HCT116 (cell line): ENCODE results near the gene KSR2. TPM values are rescaled to one million over a fixed set of nuclear protein-coding genes. Genes with fewer than 3 reads are reported as not detected.

Source experiments
- ATAC-seq: fragments of 200-7000 bp; cut with Tn5 transposase; 2 replicates; pipeline ENCODE4 v1.9.1; 2020; ENCODE audit warnings: mild to moderate bottlenecking, moderate library complexity
- BruUV-seq: library from RNA; stranded (reverse); fragments of 400-500 nt; replicated peaks from 2 replicates; lab custom pipeline; 2021; lab: Mats Ljungman, UMichigan
- CTCF ChIA-PET: fragments of 300-600 bp; sonication (Branson Sonifier 250); formaldehyde crosslinking; loops from one replicate; lab custom pipeline; 2021; ENCODE audit warnings: antibody characterized with exemption; lab: Charles Lee
- POLR2A ChIA-PET: fragments of 300-600, 350-600 bp; sonication (Branson Sonifier 250); formaldehyde crosslinking; loops from one replicate; lab custom pipeline; 2021; ENCODE audit warnings: antibody characterized with exemption; lab: Charles Lee
- RAD21 ChIA-PET, 2 experiments: fragments of 300-600 bp; sonication (Branson Sonifier 250); formaldehyde crosslinking; loops; one replicate each; lab custom pipeline; 2023; ENCODE audit warnings: low total read pairs in 2 of 2; ENCODE audit not compliant: uncharacterized antibody in 2 of 2, unreplicated experiment in 2 of 2, low non-redundant PET in 1 of 2; lab: Charles Lee
- DNase-seq: peaks from one replicate; pipeline ENCODE4 v3.0.0-alpha.2; 2010; ENCODE audit warnings: low read depth, low spot score
- H2AFZ ChIP-seq: fragments of 200-600 bp; shearing (Covaris generic), sonication (generic); 2 replicates; pipeline ENCODE4 v1.6.1; 2017; ENCODE audit warnings: low read depth, mixed run types, mixed read lengths, antibody characterized with exemption, low read length; ENCODE audit not compliant: poor library complexity, severe bottlenecking
- H3K27ac ChIP-seq: 2 replicates; pipeline ENCODE4 v1.5.1; 2012; ENCODE audit warnings: low read depth, low read length
- H3K27me3 ChIP-seq: fragments of 200-600 bp; sonication (generic); 2 replicates; pipeline ENCODE4 v1.6.1; 2016; ENCODE audit warnings: mixed run types, low read length, mixed read lengths; ENCODE audit not compliant: insufficient read depth
- H3K36me3 ChIP-seq, 2 experiments: fragments of 200-500 bp in 1 of 2; fragments of 200-600 bp in 1 of 2; sonication (Bioruptor generic) in 1 of 2; sonication (generic) in 1 of 2; 2 replicates each; pipeline versions ENCODE4 v1.5.1 to v1.6.1; 2014 to 2016; ENCODE audit warnings: low read length in 2 of 2, inconsistent platforms in 1 of 2, mixed read lengths in 1 of 2, mixed run types in 1 of 2; ENCODE audit not compliant: insufficient read depth in 2 of 2, control insufficient read depth in 1 of 2
- H3K4me1 ChIP-seq, 2 experiments: fragments of 200-600 bp in 1 of 2; sonication (generic) in 1 of 2; 2 replicates each; pipeline versions ENCODE4 v1.5.1 to v1.6.1; 2012 to 2017; ENCODE audit warnings: low read length in 2 of 2, inconsistent platforms in 1 of 2, mild to moderate bottlenecking in 1 of 2, mixed read lengths in 1 of 2, mixed run types in 1 of 2, moderate library complexity in 1 of 2; ENCODE audit not compliant: insufficient read depth in 2 of 2, control insufficient read depth in 1 of 2
- H3K4me2 ChIP-seq: fragments of 200-600 bp; sonication (generic); 2 replicates; pipeline ENCODE4 v1.6.1; 2017; ENCODE audit warnings: mixed run types, low read length, mixed read lengths
- H3K4me3 ChIP-seq, 2 experiments: fragments of 200-600 bp in 1 of 2; sonication (generic) in 1 of 2; replicated peaks in 1 of 2; 2 replicates each; pipeline ENCODE4 v1.5.1; 2011 to 2016; ENCODE audit warnings: low read length in 2 of 2, control low read depth in 1 of 2, low read depth in 1 of 2, mild to moderate bottlenecking in 1 of 2, mixed read lengths in 1 of 2, mixed run types in 1 of 2
- H3K79me2 ChIP-seq: fragments of 200-600 bp; sonication (generic); 2 replicates; pipeline ENCODE4 v1.6.1; 2017; ENCODE audit warnings: mild to moderate bottlenecking, mixed run types, low read length, moderate library complexity, mixed read lengths; ENCODE audit not compliant: insufficient read depth
- H3K9ac ChIP-seq: fragments of 200-600 bp; sonication (generic); 2 replicates; pipeline ENCODE4 v1.6.1; 2016; ENCODE audit warnings: low read length, mixed read lengths
- H3K9me2 ChIP-seq: fragments of 200-600 bp; sonication (generic), shearing (Covaris generic); 2 replicates; pipeline ENCODE4 v1.6.1; 2017; ENCODE audit warnings: mixed run types, mild to moderate bottlenecking, moderate library complexity; ENCODE audit not compliant: insufficient read depth
- H3K9me3 ChIP-seq, 2 experiments: fragments of 200-500 bp in 1 of 2; fragments of 200-600 bp in 1 of 2; sonication (Bioruptor generic) in 1 of 2; sonication (generic) in 1 of 2; 2 replicates each; pipeline ENCODE4 v1.6.1; 2014 to 2017; ENCODE audit warnings: low read length in 2 of 2, mixed read lengths in 2 of 2, inconsistent platforms in 1 of 2, low read depth in 1 of 2, mild to moderate bottlenecking in 1 of 2, mixed run types in 1 of 2, moderate library complexity in 1 of 2; ENCODE audit not compliant: control insufficient read depth in 1 of 2, insufficient read depth in 1 of 2
- H4K20me1 ChIP-seq: fragments of 200-600 bp; sonication (generic), shearing (Covaris generic); 2 replicates; pipeline ENCODE4 v1.6.1; 2017; ENCODE audit warnings: mixed run types, mild to moderate bottlenecking, moderate library complexity; ENCODE audit not compliant: insufficient read depth
- CEBPB ChIP-seq: IDR thresholded peaks from 2 replicates; pipeline ENCODE4 v1.6.1; 2012; ENCODE audit warnings: low read depth
- EZH2 ChIP-seq: fragments of 200-600 bp; sonication (generic); IDR thresholded peaks from 2 replicates; pipeline ENCODE4 v1.6.1; 2017; ENCODE audit warnings: antibody characterized with exemption, mixed run types
- POLR2AphosphoS5 ChIP-seq: IDR thresholded peaks from 2 replicates; pipeline ENCODE4 v1.6.1; 2011; ENCODE audit warnings: mild to moderate bottlenecking, low read depth, low read length, moderate library complexity
- RAD21 ChIP-seq: IDR thresholded peaks from 2 replicates; pipeline ENCODE4 v1.6.1; 2012; ENCODE audit warnings: low read depth, mild to moderate bottlenecking
- SIN3A ChIP-seq: IDR thresholded peaks from 2 replicates; pipeline ENCODE4 v1.6.1; 2012; ENCODE audit warnings: low read depth
- SRF ChIP-seq: IDR thresholded peaks from 2 replicates; pipeline ENCODE4 v1.6.1; 2012; ENCODE audit warnings: low read depth
- YY1 ChIP-seq: IDR thresholded peaks from 2 replicates; pipeline ENCODE4 v1.6.1; 2011; ENCODE audit warnings: low read length, low read depth, moderate library complexity, mild to moderate bottlenecking; ENCODE audit not compliant: insufficient replicate concordance; ENCODE audit errors: extremely low read depth
- intact Hi-C: fragments of 100-400 bp; cut with micrococcal nuclease; formaldehyde crosslinking; loops from 2 replicates; pipeline ENCODE4 v1.10.0; 2022
- total RNA-seq: library from RNA; stranded (reverse); gene quantifications from one replicate; pipeline ENCODE4 v1.2.1, GENCODE V29; 2021; ENCODE audit not compliant: unreplicated experiment
- TF ChIP-seq, protein P1 (sequence below): IDR thresholded peaks from 2 replicates; pipeline ENCODE4 v1.6.1; 2012; ENCODE audit warnings: low read depth
- TF ChIP-seq, protein P2 (sequence below), 3 experiments: fragments of 200-600 bp in 1 of 3; sonication (generic) in 1 of 3; IDR thresholded peaks in 2 of 3; conservative IDR thresholded peaks in 1 of 3; 2 replicates each; pipeline ENCODE4 v1.5.1; 2012 to 2017; ENCODE audit warnings: low read depth in 2 of 3, low read length in 2 of 3, antibody characterized with exemption in 1 of 3, borderline replicate concordance in 1 of 3, control low read depth in 1 of 3, mild to moderate bottlenecking in 1 of 3, mixed read lengths in 1 of 3, mixed run types in 1 of 3, moderate library complexity in 1 of 3; ENCODE audit not compliant: insufficient read depth in 1 of 3
- TF ChIP-seq, protein P3 (sequence below): IDR thresholded peaks from 2 replicates; pipeline ENCODE4 v1.6.1; 2012

Gene KSR2
- total RNA-seq, 1 experiment from 2014 or later: 10.1 TPM

- no peak overlapping the region for H3K4me3 ChIP-seq
- BruUV-seq: no TSS peak
Measured at GRCh38 chr12:117590999-117591398, 377.8 kb downstream of the KSR2 start.

GRCh38 chr12:117590386-117590785, 378.4 kb downstream of the KSR2 start:
- H3K79me2 ChIP-seq: no peaks in the 10 kb centered on the region
- ChIA-PET CTCF (interaction anchor here (2.7 to 6.3 kb wide), 2 partner anchors 222 to 354 kb away, joined by 10 to 83 read pairs; no protein-coding TSS in a partner anchor), POLR2A (no interaction called here), RAD21 (no interaction called here)
- H3K27me3 ChIP-seq: no peaks in the 10 kb centered on the region
- H2AFZ ChIP-seq: no peak overlapping the region
- H3K4me2 ChIP-seq: no peak overlapping the region
- H3K4me3 ChIP-seq: no peak overlapping the region
- no peaks in the 10 kb centered on the region for H3K9me3 ChIP-seq
- no peaks in the 10 kb centered on the region for H4K20me1 ChIP-seq
- intact Hi-C loops: no loop called here
- no peaks in the 10 kb centered on the region; a peak in 1 of 4 replicates for H3K36me3 ChIP-seq
- no peaks in the 10 kb centered on the region for H3K4me1 ChIP-seq
- H3K9ac ChIP-seq: no peak overlapping the region
- no peak for TF ChIP-seq SRF
- no peak for TF ChIP-seq YY1
- TF ChIP-seq, protein P1, sequence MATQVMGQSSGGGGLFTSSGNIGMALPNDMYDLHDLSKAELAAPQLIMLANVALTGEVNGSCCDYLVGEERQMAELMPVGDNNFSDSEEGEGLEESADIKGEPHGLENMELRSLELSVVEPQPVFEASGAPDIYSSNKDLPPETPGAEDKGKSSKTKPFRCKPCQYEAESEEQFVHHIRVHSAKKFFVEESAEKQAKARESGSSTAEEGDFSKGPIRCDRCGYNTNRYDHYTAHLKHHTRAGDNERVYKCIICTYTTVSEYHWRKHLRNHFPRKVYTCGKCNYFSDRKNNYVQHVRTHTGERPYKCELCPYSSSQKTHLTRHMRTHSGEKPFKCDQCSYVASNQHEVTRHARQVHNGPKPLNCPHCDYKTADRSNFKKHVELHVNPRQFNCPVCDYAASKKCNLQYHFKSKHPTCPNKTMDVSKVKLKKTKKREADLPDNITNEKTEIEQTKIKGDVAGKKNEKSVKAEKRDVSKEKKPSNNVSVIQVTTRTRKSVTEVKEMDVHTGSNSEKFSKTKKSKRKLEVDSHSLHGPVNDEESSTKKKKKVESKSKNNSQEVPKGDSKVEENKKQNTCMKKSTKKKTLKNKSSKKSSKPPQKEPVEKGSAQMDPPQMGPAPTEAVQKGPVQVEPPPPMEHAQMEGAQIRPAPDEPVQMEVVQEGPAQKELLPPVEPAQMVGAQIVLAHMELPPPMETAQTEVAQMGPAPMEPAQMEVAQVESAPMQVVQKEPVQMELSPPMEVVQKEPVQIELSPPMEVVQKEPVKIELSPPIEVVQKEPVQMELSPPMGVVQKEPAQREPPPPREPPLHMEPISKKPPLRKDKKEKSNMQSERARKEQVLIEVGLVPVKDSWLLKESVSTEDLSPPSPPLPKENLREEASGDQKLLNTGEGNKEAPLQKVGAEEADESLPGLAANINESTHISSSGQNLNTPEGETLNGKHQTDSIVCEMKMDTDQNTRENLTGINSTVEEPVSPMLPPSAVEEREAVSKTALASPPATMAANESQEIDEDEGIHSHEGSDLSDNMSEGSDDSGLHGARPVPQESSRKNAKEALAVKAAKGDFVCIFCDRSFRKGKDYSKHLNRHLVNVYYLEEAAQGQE: no peak
- no peak for TF ChIP-seq RAD21
- no peak for TF ChIP-seq EZH2
- TF ChIP-seq, protein P2, sequence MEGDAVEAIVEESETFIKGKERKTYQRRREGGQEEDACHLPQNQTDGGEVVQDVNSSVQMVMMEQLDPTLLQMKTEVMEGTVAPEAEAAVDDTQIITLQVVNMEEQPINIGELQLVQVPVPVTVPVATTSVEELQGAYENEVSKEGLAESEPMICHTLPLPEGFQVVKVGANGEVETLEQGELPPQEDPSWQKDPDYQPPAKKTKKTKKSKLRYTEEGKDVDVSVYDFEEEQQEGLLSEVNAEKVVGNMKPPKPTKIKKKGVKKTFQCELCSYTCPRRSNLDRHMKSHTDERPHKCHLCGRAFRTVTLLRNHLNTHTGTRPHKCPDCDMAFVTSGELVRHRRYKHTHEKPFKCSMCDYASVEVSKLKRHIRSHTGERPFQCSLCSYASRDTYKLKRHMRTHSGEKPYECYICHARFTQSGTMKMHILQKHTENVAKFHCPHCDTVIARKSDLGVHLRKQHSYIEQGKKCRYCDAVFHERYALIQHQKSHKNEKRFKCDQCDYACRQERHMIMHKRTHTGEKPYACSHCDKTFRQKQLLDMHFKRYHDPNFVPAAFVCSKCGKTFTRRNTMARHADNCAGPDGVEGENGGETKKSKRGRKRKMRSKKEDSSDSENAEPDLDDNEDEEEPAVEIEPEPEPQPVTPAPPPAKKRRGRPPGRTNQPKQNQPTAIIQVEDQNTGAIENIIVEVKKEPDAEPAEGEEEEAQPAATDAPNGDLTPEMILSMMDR (IDR thresholded peaks at IDR 0.05 in 2 of 3, conservative IDR thresholded peaks at IDR 0.05 in 1 of 3; ENCODE audit: borderline replicate concordance in 1 of 3, insufficient read depth in 1 of 3, low read depth in 2 of 3, low read length in 2 of 3): no peak
- TF ChIP-seq SIN3A: no peak
- TF ChIP-seq, protein P3, sequence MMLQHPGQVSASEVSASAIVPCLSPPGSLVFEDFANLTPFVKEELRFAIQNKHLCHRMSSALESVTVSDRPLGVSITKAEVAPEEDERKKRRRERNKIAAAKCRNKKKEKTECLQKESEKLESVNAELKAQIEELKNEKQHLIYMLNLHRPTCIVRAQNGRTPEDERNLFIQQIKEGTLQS: no peak
- no peak for TF ChIP-seq POLR2AphosphoS5
- TF ChIP-seq CEBPB: no peak
- no TSS peak for BruUV-seq
- no peaks in the 10 kb centered on the region for H3K9me2 ChIP-seq
- no peak for DNase-seq
- no peak for ATAC-seq
- H3K27ac ChIP-seq: no peak overlapping the region

More at GRCh38 chr12:117590999-117591398, 377.8 kb downstream of the KSR2 start:
- Histone ChIP-seq H2AFZ (no peak overlapping the region), H3K9me2 (no peaks in the 10 kb centered on the region), H3K9me3 (no peaks in the 10 kb centered on the region), H3K27me3 (no peaks in the 10 kb centered on the region), H3K27ac (no peak overlapping the region), H3K4me2 (no peak overlapping the region), H4K20me1 (no peaks in the 10 kb centered on the region), H3K4me1 (no peaks in the 10 kb centered on the region), H3K36me3 (no peaks in the 10 kb centered on the region; a peak in 1 of 4 replicates), H3K79me2 (no peaks in the 10 kb centered on the region), H3K9ac (no peak overlapping the region)
- ChIA-PET CTCF (interaction anchor here (6.3 kb wide), 1 partner anchor 223 kb away, joined by 83 read pairs; no protein-coding TSS in a partner anchor), POLR2A (no interaction called here), RAD21 (no interaction called here)
- ATAC-seq (no peak), DNase-seq (no peak)
- peak; percentile 25; the same call in 1 of the 2 replicates for TF ChIP-seq RAD21
- TF ChIP-seq, protein P3: no peak
- intact Hi-C loops: no loop called here
